Stimulated activated CD4-positive, alpha-beta T cell treated with anti-CD3 and anti-CD28 coated beads, TNF-alpha, amount 100 ng/mL, for 1 hour (primary cell): ENCODE measurements around the gene MEG3.

ENCODE experiments used
- DNase-seq, 3 donors: peaks; one replicate each; pipeline ENCODE4 v3.0.0-alpha.2; 2020; ENCODE audit warnings: low read depth in 3 of 3, low spot score in 1 of 3

Gene MEG3

GRCh38 chr14:100825713-100826331 lies at the start of gene MEG3:
Gene MEG3 (plus strand): TSS chr14:100826118.
- no peak for DNase-seq

- no peak for DNase-seq
These were observed 49.1 kb upstream of the MEG3 start for GRCh38 chr14:100776681-100777365.

GRCh38 chr14:100777366-100777817 lies 48.5 kb upstream of the MEG3 start:
- no peak for DNase-seq

GRCh38 chr14:100777818-100778525 lies 47.9 kb upstream of the MEG3 start:
- DNase-seq: no peak

GRCh38 chr14:100778526-100778882 lies 47.4 kb upstream of the MEG3 start:
- no peak for DNase-seq

- DNase-seq: no peak
These were observed 46.8 kb upstream of the MEG3 start for GRCh38 chr14:100778951-100779690.

- DNase-seq: no peak
These were observed 46.2 kb upstream of the MEG3 start for GRCh38 chr14:100779691-100780080.

GRCh38 chr14:100780246-100780645 lies 45.7 kb upstream of the MEG3 start:
- DNase-seq: no peak

GRCh38 chr14:100780646-100781355 lies 45.1 kb upstream of the MEG3 start:
- no peak for DNase-seq

- DNase-seq: no peak
These were observed 44.0 kb upstream of the MEG3 start for GRCh38 chr14:100781952-100782351.

- no peak for DNase-seq
These were observed 43.2 kb upstream of the MEG3 start for GRCh38 chr14:100782516-100783320.

- no peak for DNase-seq
These were observed 42.1 kb upstream of the MEG3 start for GRCh38 chr14:100783630-100784370.

GRCh38 chr14:100784523-100785337 lies 41.2 kb upstream of the MEG3 start:
- no peak for DNase-seq

- no peak for DNase-seq
These were observed 40.6 kb upstream of the MEG3 start for GRCh38 chr14:100785338-100785615.

GRCh38 chr14:100785626-100786025 lies 40.3 kb upstream of the MEG3 start:
- no peak for DNase-seq

- DNase-seq: no peak
These were observed 39.8 kb upstream of the MEG3 start for GRCh38 chr14:100786131-100786530.

GRCh38 chr14:100786576-100787219 lies 39.2 kb upstream of the MEG3 start:
- DNase-seq: no peak

- no peak for DNase-seq
These were observed 38.3 kb upstream of the MEG3 start for GRCh38 chr14:100787659-100788058.
